ENCODE data around the gene DCST1.

- no peak for TF ChIP-seq CEBPB (IDR thresholded peaks at IDR 0.05; ENCODE audit: low read depth, low read length)
- no peak for TF ChIP-seq CTCF (conservative IDR thresholded peaks at IDR 0.05; ENCODE audit: low read depth, low read length)
- TF ChIP-seq RFX5 (IDR thresholded peaks at IDR 0.05; ENCODE audit: low read depth, low read length), result no peak
- no peak for TF ChIP-seq POLR2A (IDR thresholded peaks at IDR 0.05; ENCODE audit: low read depth, low read length)
- no peak for TF ChIP-seq MXI1 (IDR thresholded peaks at IDR 0.05; ENCODE audit: borderline replicate concordance, low read depth, low read length)
- no peak for TF ChIP-seq ELK1 (IDR thresholded peaks at IDR 0.05; ENCODE audit: borderline replicate concordance, low read depth, low read length)
These were observed 9.2 kb downstream of the DCST1 start for GRCh38 chr1:155042789-155043188.

Measured in IMR-90 (cell line).